Measurements from ENCODE around the gene EIF6. TPM values are rescaled to one million over a fixed set of nuclear protein-coding genes. Genes with fewer than 3 reads are reported as not detected.
A peak's percentile ranks its signal among the peaks of the same experiment; 100 is the strongest.
"Not testable (repeated sequence)": the region's sequence is repeated elsewhere in the genome, so short reads cannot be mapped to it uniquely, and the experiment has no call there.

EIF6 gene
- total RNA-seq, 1 experiment from 2014 or later: 420 TPM

- TF ChIP-seq CTCF (IDR thresholded peaks at IDR 0.05; ENCODE audit: insufficient read depth in 1 of 2, low read depth in 1 of 2, low read length in 1 of 2, severe bottlenecking in 1 of 2, unreplicated experiment in 1 of 2): peak; percentile 44 to 50
- Mint-ChIP-seq H3K27ac (ENCODE audit: unreplicated experiment) (peak overlapping the region; percentile 98), H3K4me1 (ENCODE audit: low read depth, unreplicated experiment) (peaks cover 53% of the 10 kb centered on the region), H3K36me3 (ENCODE audit: insufficient read depth, unreplicated experiment) (peaks cover 19% of the 10 kb centered on the region), H3K4me3 (ENCODE audit: unreplicated experiment) (peak overlapping the region; percentile 63)
- ChIA-PET POLR2A (interaction anchor here (0.5 to 3.8 kb wide), 41 partner anchors 11 to 1270 kb away, joined by 3 to 119 read pairs (median 6); partner anchors contain the start of genes ACSS2, CEP250, EDEM2 and EIF6), CTCF (interaction anchor here (0.5 to 9.0 kb wide), 32 partner anchors 12 to 1745 kb away, joined by 3 to 354 read pairs (median 5); partner anchors contain the start of genes ACSS2, EDEM2, EIF6 and MMP24)
- peak; percentile 96 to 99 for DNase-seq
- not testable (repeated sequence) for H3K27me3 Mint-ChIP-seq (ENCODE audit: insufficient read depth, unreplicated experiment); H3K27me3 ChIP-seq (replicated peaks; ENCODE audit: control insufficient read depth, insufficient read depth, low read length); H3K9me3 Mint-ChIP-seq (ENCODE audit: unreplicated experiment); BruUV-seq (replicated peaks); H3K36me3 ChIP-seq (ENCODE audit: control insufficient read depth, insufficient read depth, low read length); H3K9me3 ChIP-seq
- intact Hi-C loops (cut with micrococcal nuclease; ENCODE audit: unreplicated experiment): loop anchor here (1.0 to 5.0 kb wide), 3 partner anchors 36 to 431 kb away; no protein-coding TSS in a partner anchor
- peaks cover 73% of the 10 kb centered on the region for H3K4me1 ChIP-seq
- 0 out of 2 replicates have a peak overlapping the region, but pooled peaks have one; percentile 13 for H3K4me3 ChIP-seq (ENCODE audit: low read depth, low read length)
Observed at GRCh38 chr20:35262731-35263531, 21.6 kb downstream of the EIF6 start.

GRCh38 chr20:35262321-35262720 is 22.3 kb downstream of the EIF6 start:
- Mint-ChIP-seq H3K4me3 (ENCODE audit: unreplicated experiment) (peak overlapping the region; percentile 53), H3K27ac (ENCODE audit: unreplicated experiment) (peak overlapping the region; percentile 92), H3K36me3 (ENCODE audit: insufficient read depth, unreplicated experiment) (peaks cover 19% of the 10 kb centered on the region), H3K4me1 (ENCODE audit: low read depth, unreplicated experiment) (peaks cover 54% of the 10 kb centered on the region)
- H3K4me1 ChIP-seq: peaks cover 79% of the 10 kb centered on the region
- H3K27me3 Mint-ChIP-seq (ENCODE audit: insufficient read depth, unreplicated experiment); POLR2A ChIA-PET; H3K9me3 ChIP-seq; H3K9me3 Mint-ChIP-seq (ENCODE audit: unreplicated experiment); H3K4me3 ChIP-seq (ENCODE audit: low read depth, low read length); H3K36me3 ChIP-seq (ENCODE audit: control insufficient read depth, insufficient read depth, low read length); H3K27me3 ChIP-seq (replicated peaks; ENCODE audit: control insufficient read depth, insufficient read depth, low read length): not testable (repeated sequence)
- intact Hi-C loops (cut with micrococcal nuclease; ENCODE audit: unreplicated experiment): loop anchor here (2.0 to 5.0 kb wide), 2 partner anchors 224 to 430 kb away; no protein-coding TSS in a partner anchor
- CTCF ChIA-PET: interaction anchor here (0.6 to 0.9 kb wide), 3 partner anchors 170 to 1009 kb away, joined by 3 to 5 read pairs (median 4); partner anchors contain the start of gene TRPC4AP
- peak; percentile 69 to 85 for DNase-seq
- BruUV-seq (replicated peaks): TSS peak; percentile 78

- POLR2A ChIA-PET: interaction anchor here (0.5 to 1.1 kb wide), 3 partner anchors 18 to 179 kb away, joined by 3 to 10 read pairs (median 9); partner anchors contain the start of gene MMP24OS
- H3K4me3 ChIP-seq (ENCODE audit: low read depth, low read length): no peak overlapping the region
Observed at GRCh38 chr20:35260426-35260825, 24.1 kb downstream of the EIF6 start.

More at GRCh38 chr20:35260426-35260825, 24.1 kb downstream of the EIF6 start:
- no peaks in the 10 kb centered on the region for H3K27me3 Mint-ChIP-seq (ENCODE audit: insufficient read depth, unreplicated experiment)
- H3K27me3 ChIP-seq (replicated peaks; ENCODE audit: control insufficient read depth, insufficient read depth, low read length): no peaks in the 10 kb centered on the region
- no peaks in the 10 kb centered on the region; the same call in 1 of the 2 replicates for H3K36me3 ChIP-seq (ENCODE audit: control insufficient read depth, insufficient read depth, low read length)
- H3K36me3 Mint-ChIP-seq (ENCODE audit: insufficient read depth, unreplicated experiment): peaks cover 19% of the 10 kb centered on the region
- H3K4me1 Mint-ChIP-seq (ENCODE audit: low read depth, unreplicated experiment): peaks cover 52% of the 10 kb centered on the region
- no peak for TF ChIP-seq CTCF (IDR thresholded peaks at IDR 0.05; ENCODE audit: insufficient read depth in 1 of 2, low read depth in 1 of 2, low read length in 1 of 2, severe bottlenecking in 1 of 2, unreplicated experiment in 1 of 2)
- H3K4me3 Mint-ChIP-seq (ENCODE audit: unreplicated experiment): no peak overlapping the region
- no peak for DNase-seq
- H3K27ac Mint-ChIP-seq (ENCODE audit: unreplicated experiment): peak overlapping the region; percentile 92
- H3K4me1 ChIP-seq: peaks cover 82% of the 10 kb centered on the region
- H3K9me3 ChIP-seq: no peaks in the 10 kb centered on the region
- CTCF ChIA-PET: interaction anchor here (0.5 to 1.9 kb wide), 5 partner anchors 114 to 1069 kb away, joined by 3 to 7 read pairs (median 4); no protein-coding TSS in a partner anchor
- intact Hi-C loops (cut with micrococcal nuclease; ENCODE audit: unreplicated experiment): loop anchor here (5.0 kb wide), 1 partner anchor 428 kb away; no protein-coding TSS in a partner anchor
- no TSS peak for BruUV-seq (replicated peaks)
- H3K9me3 Mint-ChIP-seq (ENCODE audit: unreplicated experiment): no peaks in the 10 kb centered on the region

Measured in Caco-2 (cell line).